Left forelimb (tissue), 1 donor: ENCODE results near the gene TNFRSF11A.

Experiments
- DNase-seq: peaks from one replicate; pipeline ENCODE4 v3.0.0-alpha.2; 2018; ENCODE audit warnings: low spot score

Gene TNFRSF11A

GRCh38 chr18:62325806-62326645 is 916 bp downstream of the TNFRSF11A start:
- no peak for DNase-seq

GRCh38 chr18:62326646-62327348 is 1.7 kb downstream of the TNFRSF11A start:
- no peak for DNase-seq

GRCh38 chr18:62327977-62328376 is 2.9 kb downstream of the TNFRSF11A start:
- no peak for DNase-seq

- no peak for DNase-seq
These were observed 3.7 kb downstream of the TNFRSF11A start for GRCh38 chr18:62328586-62329525.

GRCh38 chr18:62329691-62330454 is 4.8 kb downstream of the TNFRSF11A start:
- no peak for DNase-seq

GRCh38 chr18:62330650-62331049 is 5.5 kb downstream of the TNFRSF11A start:
- no peak for DNase-seq

- DNase-seq: no peak
These were observed 6.7 kb downstream of the TNFRSF11A start for GRCh38 chr18:62331581-62332356.

- DNase-seq: no peak
These were observed 7.3 kb downstream of the TNFRSF11A start for GRCh38 chr18:62332431-62332830.

GRCh38 chr18:62332964-62333695 is 8.0 kb downstream of the TNFRSF11A start:
- no peak for DNase-seq

GRCh38 chr18:62334120-62334519 is 9.0 kb downstream of the TNFRSF11A start:
- DNase-seq: no peak

- no peak for DNase-seq
These were observed 10.4 kb downstream of the TNFRSF11A start for GRCh38 chr18:62335494-62335893.

- no peak for DNase-seq
These were observed 11.5 kb downstream of the TNFRSF11A start for GRCh38 chr18:62336618-62337017.

- no peak for DNase-seq
These were observed 12.2 kb downstream of the TNFRSF11A start for GRCh38 chr18:62337336-62337735.

GRCh38 chr18:62338446-62339105 is 13.5 kb downstream of the TNFRSF11A start:
- DNase-seq: no peak

GRCh38 chr18:62339106-62339988 is 14.2 kb downstream of the TNFRSF11A start:
- DNase-seq: no peak

GRCh38 chr18:62340996-62341395 is 15.9 kb downstream of the TNFRSF11A start:
- DNase-seq: no peak

GRCh38 chr18:62341473-62341872 is 16.4 kb downstream of the TNFRSF11A start:
- no peak for DNase-seq

- DNase-seq: no peak
These were observed 17.8 kb downstream of the TNFRSF11A start for GRCh38 chr18:62342884-62343283.
